Neuronal stem cell (in vitro differentiated cells): ENCODE results near the gene DXO.

ENCODE experiments used
- DNase-seq: peaks from one replicate; pipeline ENCODE4 v3.0.0-alpha.2; 2013; ENCODE audit warnings: low spot score
- H2AFZ ChIP-seq: one replicate; pipeline ENCODE4 v1.6.1; 2013; ENCODE audit warnings: mild to moderate bottlenecking, low read length, inconsistent platforms
- H2AK5ac ChIP-seq: 2 replicates; pipeline ENCODE4 v1.6.1; 2013; ENCODE audit warnings: low read depth, mild to moderate bottlenecking, inconsistent platforms, low read length, moderate library complexity, mixed read lengths
- H2BK120ac ChIP-seq: 2 replicates; pipeline ENCODE4 v1.6.1; 2013; ENCODE audit warnings: low read depth, mild to moderate bottlenecking, inconsistent platforms, low read length, moderate library complexity, mixed read lengths
- H2BK12ac ChIP-seq: one replicate; pipeline ENCODE4 v1.6.1; 2013; ENCODE audit warnings: low read length, inconsistent platforms
- H2BK15ac ChIP-seq: 2 replicates; pipeline ENCODE4 v1.6.1; 2013; ENCODE audit warnings: mild to moderate bottlenecking, low read length, inconsistent platforms, mixed read lengths
- H2BK5ac ChIP-seq: one replicate; pipeline ENCODE4 v1.6.1; 2013; ENCODE audit warnings: inconsistent platforms, mild to moderate bottlenecking, low read length, moderate library complexity
- H3K14ac ChIP-seq: one replicate; pipeline ENCODE4 v1.6.1; 2013; ENCODE audit warnings: low read length, inconsistent platforms
- H3K18ac ChIP-seq: 2 replicates; pipeline ENCODE4 v1.6.1; 2013; ENCODE audit warnings: low read length, inconsistent platforms
- H3K23ac ChIP-seq: 2 replicates; pipeline ENCODE4 v1.6.1; 2013; ENCODE audit warnings: low read depth, mild to moderate bottlenecking, mixed read lengths, low read length, inconsistent platforms; ENCODE audit not compliant: poor library complexity
- H3K27ac ChIP-seq: replicated peaks from 3 replicates; pipeline ENCODE4 v1.5.1; 2013; ENCODE audit warnings: low read length, inconsistent platforms
- H3K27me3 ChIP-seq, 3 experiments: 2 replicates each; pipeline ENCODE4 v1.6.1; 2013; ENCODE audit warnings: low read length in 3 of 3, mild to moderate bottlenecking in 2 of 3, inconsistent platforms in 1 of 3, low read depth in 1 of 3, mixed read lengths in 1 of 3, moderate library complexity in 1 of 3; ENCODE audit not compliant: control insufficient read depth in 3 of 3, insufficient read depth in 3 of 3
- H3K36me3 ChIP-seq, 2 donors: replicated peaks in 1 of 2; 2 replicates each; pipeline ENCODE4 v1.6.1; 2013; ENCODE audit warnings: low read length in 2 of 2; ENCODE audit not compliant: control insufficient read depth in 2 of 2, insufficient read depth in 2 of 2
- H3K4ac ChIP-seq: 2 replicates; pipeline ENCODE4 v1.6.1; 2013; ENCODE audit warnings: inconsistent platforms, mild to moderate bottlenecking, low read length, moderate library complexity
- H3K4me1 ChIP-seq, 2 donors: 1 replicate in 1 of 2; 2 replicates in 1 of 2; pipeline ENCODE4 v1.6.1; 2013; ENCODE audit warnings: low read length in 2 of 2, low read depth in 1 of 2; ENCODE audit not compliant: control insufficient read depth in 2 of 2, insufficient read depth in 1 of 2
- H3K4me2 ChIP-seq: one replicate; pipeline ENCODE4 v1.6.1; 2013; ENCODE audit warnings: mild to moderate bottlenecking, low read length, inconsistent platforms; ENCODE audit not compliant: insufficient read depth, poor library complexity, severe bottlenecking
- H3K4me3 ChIP-seq, 2 donors: 2 replicates each; pipeline ENCODE4 v1.5.1; 2013; ENCODE audit warnings: low read length in 2 of 2, mild to moderate bottlenecking in 2 of 2, inconsistent platforms in 1 of 2, moderate library complexity in 1 of 2
- H3K79me1 ChIP-seq: one replicate; pipeline ENCODE4 v1.6.1; 2013; ENCODE audit warnings: low read depth, mild to moderate bottlenecking, inconsistent platforms, low read length, moderate library complexity
- H3K9ac ChIP-seq: one replicate; pipeline ENCODE4 v1.6.1; 2013; ENCODE audit warnings: mild to moderate bottlenecking, low read depth, low read length, inconsistent platforms; ENCODE audit not compliant: poor library complexity
- H3K9me3 ChIP-seq, 2 donors: replicated peaks in 1 of 2; 2 replicates each; pipeline versions ENCODE3 to v1.6.1; 2013; ENCODE audit warnings: low read length in 2 of 2, mild to moderate bottlenecking in 2 of 2, inconsistent platforms in 1 of 2, low read depth in 1 of 2, mixed read lengths in 1 of 2, moderate library complexity in 1 of 2; ENCODE audit not compliant: control insufficient read depth in 2 of 2, insufficient read depth in 1 of 2
- H4K8ac ChIP-seq: one replicate; pipeline ENCODE4 v1.6.1; 2013; ENCODE audit warnings: low read depth, mild to moderate bottlenecking, inconsistent platforms, low read length, moderate library complexity
- H4K91ac ChIP-seq: one replicate; pipeline ENCODE4 v1.6.1; 2013; ENCODE audit warnings: low read length, low read depth, mild to moderate bottlenecking, inconsistent platforms; ENCODE audit not compliant: poor library complexity
- WGBS, 2 donors: extraction: QIAGEN DNeasy Blood & Tissue Kit; methylation state at CpG; one replicate each; pipeline ENCODE4 v1.1.7; 2013; ENCODE audit warnings: missing lambda C conversion rate in 2 of 2, mixed read lengths in 1 of 2; ENCODE audit not compliant: insufficient read length in 2 of 2, insufficient replicate concordance in 1 of 2; ENCODE audit errors: extremely low coverage in 2 of 2; 5-methylcytosine and 5-hydroxymethylcytosine counted together

DXO gene

GRCh38 chr6:31969712-31970603 lies 2.0 kb downstream of the DXO start:
- H3K4ac ChIP-seq = no peak overlapping the region
- no CpG with 5 or more reads among the region's 17 CpGs for WGBS, 2 donors
- no peak overlapping the region for H3K23ac ChIP-seq
- H3K9ac ChIP-seq = no peak overlapping the region
- H3K4me1 ChIP-seq = peaks cover 11 to 13% of the 10 kb centered on the region in 2 donors
- no peak overlapping the region for H3K14ac ChIP-seq
- peak overlapping the region in 1 of 2 donors; percentile 78 for H3K4me3 ChIP-seq
- no peak overlapping the region for H2BK5ac ChIP-seq
- no peak overlapping the region for H4K8ac ChIP-seq
- no peak for DNase-seq
- H3K79me1 ChIP-seq = peaks cover 7% of the 10 kb centered on the region
- H2BK12ac ChIP-seq = peak overlapping the region; percentile 50
- no peak overlapping the region for H3K18ac ChIP-seq
- no peaks in the 10 kb centered on the region for H3K9me3 ChIP-seq
- H4K91ac ChIP-seq = no peak overlapping the region
- H2BK120ac ChIP-seq = no peak overlapping the region
- H3K27ac ChIP-seq = no peak overlapping the region
- H2BK15ac ChIP-seq = no peak overlapping the region
- H3K4me2 ChIP-seq = no peak overlapping the region
- no peak overlapping the region for H2AK5ac ChIP-seq
- H3K36me3 ChIP-seq = peaks cover 41 to 72% of the 10 kb centered on the region in 2 donors
- H3K27me3 ChIP-seq = no peaks in the 10 kb centered on the region
- no peak overlapping the region for H2AFZ ChIP-seq

GRCh38 chr6:31968791-31969711 lies 2.9 kb downstream of the DXO start:
- H3K4me3 ChIP-seq = no peak overlapping the region
- H4K8ac ChIP-seq = no peak overlapping the region
- peak overlapping the region; percentile 34 for H3K23ac ChIP-seq
- no peak overlapping the region for H2AFZ ChIP-seq
- H3K18ac ChIP-seq = no peak overlapping the region
- no peak overlapping the region for H3K27ac ChIP-seq
- H4K91ac ChIP-seq = no peak overlapping the region
- H2BK12ac ChIP-seq = no peak overlapping the region
- H3K4me2 ChIP-seq = no peak overlapping the region
- no CpG with 5 or more reads among the region's 23 CpGs for WGBS, 2 donors
- no peaks in the 10 kb centered on the region for H3K27me3 ChIP-seq
- no peak overlapping the region for H2BK5ac ChIP-seq
- no peak overlapping the region for H2BK120ac ChIP-seq
- H2BK15ac ChIP-seq = no peak overlapping the region
- peaks cover 42 to 71% of the 10 kb centered on the region in 2 donors for H3K36me3 ChIP-seq
- no peak overlapping the region for H3K14ac ChIP-seq
- no peak overlapping the region for H3K4ac ChIP-seq
- H2AK5ac ChIP-seq = no peak overlapping the region
- no peak overlapping the region for H3K9ac ChIP-seq
- H3K4me1 ChIP-seq = peaks cover 11 to 13% of the 10 kb centered on the region in 2 donors
- peaks cover 7% of the 10 kb centered on the region for H3K79me1 ChIP-seq
- DNase-seq = no peak
- no peaks in the 10 kb centered on the region for H3K9me3 ChIP-seq

- no peak overlapping the region for H3K14ac ChIP-seq
- H2AK5ac ChIP-seq = no peak overlapping the region
- no peak overlapping the region for H3K4ac ChIP-seq
- no peak overlapping the region for H3K27ac ChIP-seq
- peaks cover 48 to 74% of the 10 kb centered on the region in 2 donors for H3K36me3 ChIP-seq
- H3K23ac ChIP-seq = no peak overlapping the region
- H2BK12ac ChIP-seq = no peak overlapping the region
- no peak overlapping the region for H3K9ac ChIP-seq
- H3K9me3 ChIP-seq = no peaks in the 10 kb centered on the region
- DNase-seq = no peak
- no peak overlapping the region for H4K8ac ChIP-seq
- no peak overlapping the region for H3K4me2 ChIP-seq
- no peak overlapping the region for H2AFZ ChIP-seq
- H3K4me1 ChIP-seq = peaks cover 11 to 13% of the 10 kb centered on the region in 2 donors
- no peak overlapping the region for H3K18ac ChIP-seq
- no peak overlapping the region for H4K91ac ChIP-seq
- peaks cover 7% of the 10 kb centered on the region for H3K79me1 ChIP-seq
- no peak overlapping the region for H3K4me3 ChIP-seq
- no peak overlapping the region for H2BK5ac ChIP-seq
- H2BK120ac ChIP-seq = no peak overlapping the region
- WGBS, 2 donors = no CpG with 5 or more reads among the region's 11 CpGs
- no peaks in the 10 kb centered on the region for H3K27me3 ChIP-seq
- H2BK15ac ChIP-seq = no peak overlapping the region
Measured at GRCh38 chr6:31968326-31968725, 3.6 kb downstream of the DXO start.

GRCh38 chr6:31967926-31968320 lies 4.0 kb downstream of the DXO start:
- Histone ChIP-seq H3K79me1 (peaks cover 5% of the 10 kb centered on the region), H3K27ac (no peak overlapping the region), H4K8ac (no peak overlapping the region), H3K23ac (peak overlapping the region; percentile 36), H3K9ac (no peak overlapping the region), H3K9me3 (no peaks in the 10 kb centered on the region), H3K27me3 (no peaks in the 10 kb centered on the region), H2AFZ (no peak overlapping the region), H2BK15ac (no peak overlapping the region), H3K36me3 (peaks cover 50 to 78% of the 10 kb centered on the region in 2 donors), H3K14ac (no peak overlapping the region), H3K18ac (no peak overlapping the region), H2BK120ac (no peak overlapping the region), H2AK5ac (no peak overlapping the region), H3K4me3 (peak overlapping the region in 1 of 2 donors; percentile 44), H3K4me1 (peaks cover 9 to 10% of the 10 kb centered on the region in 2 donors), H3K4me2 (no peak overlapping the region), H2BK5ac (no peak overlapping the region), H4K91ac (no peak overlapping the region), H3K4ac (no peak overlapping the region), H2BK12ac (no peak overlapping the region)
- no peak for DNase-seq
- WGBS, 2 donors = no CpG with 5 or more reads among the region's 3 CpGs
